Islet of Langerhans (tissue), 1 donor: ENCODE measurements around the gene CLDN12.
"Not testable (repeated sequence)": the region's sequence is repeated elsewhere in the genome, so short reads cannot be mapped to it uniquely, and the experiment has no call there.

Source experiments
- FAIRE-seq: peaks from one replicate; lab custom pipeline; 2011; peaks lifted over from hg19 to GRCh38; lab: Jason Lieb, UNC

The CLDN12 gene

GRCh38 chr7:90433221-90433620, 30.0 kb downstream of the CLDN12 start:
- no peak for FAIRE-seq

- FAIRE-seq: no peak
Observed at GRCh38 chr7:90445633-90446032, 42.4 kb downstream of the CLDN12 start.

GRCh38 chr7:90446137-90446899, 43.1 kb downstream of the CLDN12 start:
- no peak for FAIRE-seq

GRCh38 chr7:90453259-90453891, 50.1 kb downstream of the CLDN12 start:
- no peak for FAIRE-seq

- no peak for FAIRE-seq
Observed at GRCh38 chr7:90453931-90454330, 50.7 kb downstream of the CLDN12 start.

GRCh38 chr7:90455163-90456030, 52.1 kb downstream of the CLDN12 start:
- peak; percentile 100 for FAIRE-seq

- FAIRE-seq: no peak
Observed at GRCh38 chr7:90458104-90458503, 54.8 kb downstream of the CLDN12 start.

- no peak for FAIRE-seq
Observed at GRCh38 chr7:90459888-90460287, 56.6 kb downstream of the CLDN12 start.

- FAIRE-seq: no peak
Observed at GRCh38 chr7:90461219-90461618, 58.0 kb downstream of the CLDN12 start.

- not testable (repeated sequence) for FAIRE-seq
Observed at GRCh38 chr7:90463151-90463628, 59.9 kb downstream of the CLDN12 start.
